Measurements from ENCODE around the gene PLSCR1.

Gene PLSCR1

DNA sequence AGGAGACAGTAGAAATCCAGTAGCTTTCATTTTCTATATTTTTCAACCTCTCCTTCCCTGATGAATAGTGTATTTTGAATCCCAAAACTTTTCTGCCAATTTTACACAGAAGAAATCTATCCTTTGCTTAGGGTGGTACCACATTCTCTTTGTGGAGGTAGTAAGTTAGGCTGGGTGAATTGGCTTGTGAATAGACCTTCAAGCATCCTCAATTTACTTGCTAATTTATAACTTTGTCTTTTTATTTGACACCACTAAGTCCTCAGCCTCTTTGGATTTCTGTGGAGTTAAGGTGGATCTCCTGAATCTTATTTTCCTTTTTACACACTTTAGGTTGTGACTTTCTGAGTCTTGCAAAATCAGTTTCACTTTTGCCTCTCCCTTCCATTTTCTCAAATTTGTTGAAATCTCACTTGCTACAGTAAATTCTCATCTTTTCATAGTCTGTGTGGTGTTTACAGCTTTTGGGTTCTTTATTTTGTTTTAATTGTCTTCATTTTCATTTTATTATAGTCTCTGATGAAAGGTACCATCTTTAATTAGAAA lies 5.7 kb upstream of the PLSCR1 start:
- H3K4me3 ChIP-seq (ENCODE audit: low read length) = no peak overlapping the region
- no peaks in the 10 kb centered on the region for H3K9me3 ChIP-seq (ENCODE audit: control insufficient read depth, insufficient read depth, low read length)
- H3K27me3 ChIP-seq (ENCODE audit: control insufficient read depth, insufficient read depth, low read length) = no peaks in the 10 kb centered on the region
- DNase-seq (ENCODE audit: low read depth, low spot score) = no peak
- no peaks in the 10 kb centered on the region for H3K36me3 ChIP-seq (ENCODE audit: control insufficient read depth, insufficient read depth, low read length)
- no peak overlapping the region for H3K27ac ChIP-seq (ENCODE audit: low read length)
- H3K4me1 ChIP-seq (ENCODE audit: control insufficient read depth, insufficient read depth, low read length) = no peaks in the 10 kb centered on the region

GRCh38 chr3:146547235-146547835 lies 2.9 kb upstream of the PLSCR1 start:
- H3K4me3 ChIP-seq (ENCODE audit: low read length) = no peak overlapping the region
- H3K4me1 ChIP-seq (ENCODE audit: control insufficient read depth, insufficient read depth, low read length) = no peaks in the 10 kb centered on the region
- H3K27me3 ChIP-seq (ENCODE audit: control insufficient read depth, insufficient read depth, low read length) = no peaks in the 10 kb centered on the region
- no peak overlapping the region for H3K27ac ChIP-seq (ENCODE audit: low read length)
- no peak for DNase-seq (ENCODE audit: low read depth, low spot score)
- H3K9me3 ChIP-seq (ENCODE audit: control insufficient read depth, insufficient read depth, low read length) = no peaks in the 10 kb centered on the region
- H3K36me3 ChIP-seq (ENCODE audit: control insufficient read depth, insufficient read depth, low read length) = no peaks in the 10 kb centered on the region

- no peak overlapping the region for H3K27ac ChIP-seq (ENCODE audit: low read length)
- no peak for DNase-seq (ENCODE audit: low read depth, low spot score)
- no CpG with 5 or more reads among the region's 1 CpG for WGBS (ENCODE audit: insufficient coverage, insufficient read length)
- no peaks in the 10 kb centered on the region for H3K36me3 ChIP-seq (ENCODE audit: control insufficient read depth, insufficient read depth, low read length)
- no peaks in the 10 kb centered on the region for H3K27me3 ChIP-seq (ENCODE audit: control insufficient read depth, insufficient read depth, low read length)
- H3K9me3 ChIP-seq (ENCODE audit: control insufficient read depth, insufficient read depth, low read length) = no peaks in the 10 kb centered on the region
- H3K4me3 ChIP-seq (ENCODE audit: low read length) = no peak overlapping the region
- H3K4me1 ChIP-seq (ENCODE audit: control insufficient read depth, insufficient read depth, low read length) = peaks cover 2% of the 10 kb centered on the region; the same call in 1 of the 2 replicates
These were observed 2.1 kb upstream of the PLSCR1 start for GRCh38 chr3:146546366-146546965.

GRCh38 chr3:146544929-146545528 lies 622 bp upstream of the PLSCR1 start:
- WGBS (ENCODE audit: insufficient coverage, insufficient read length) = no CpG with 5 or more reads among the region's 8 CpGs
- peak overlapping the region; percentile 71; the same call in 1 of the 2 replicates for H3K4me3 ChIP-seq (ENCODE audit: low read length)
- no peaks in the 10 kb centered on the region for H3K27me3 ChIP-seq (ENCODE audit: control insufficient read depth, insufficient read depth, low read length)
- DNase-seq (ENCODE audit: low read depth, low spot score) = no peak
- no peaks in the 10 kb centered on the region for H3K9me3 ChIP-seq (ENCODE audit: control insufficient read depth, insufficient read depth, low read length)
- peaks cover 2% of the 10 kb centered on the region; the same call in 1 of the 2 replicates for H3K4me1 ChIP-seq (ENCODE audit: control insufficient read depth, insufficient read depth, low read length)
- no peaks in the 10 kb centered on the region for H3K36me3 ChIP-seq (ENCODE audit: control insufficient read depth, insufficient read depth, low read length)
- no peak overlapping the region for H3K27ac ChIP-seq (ENCODE audit: low read length)

DNA sequence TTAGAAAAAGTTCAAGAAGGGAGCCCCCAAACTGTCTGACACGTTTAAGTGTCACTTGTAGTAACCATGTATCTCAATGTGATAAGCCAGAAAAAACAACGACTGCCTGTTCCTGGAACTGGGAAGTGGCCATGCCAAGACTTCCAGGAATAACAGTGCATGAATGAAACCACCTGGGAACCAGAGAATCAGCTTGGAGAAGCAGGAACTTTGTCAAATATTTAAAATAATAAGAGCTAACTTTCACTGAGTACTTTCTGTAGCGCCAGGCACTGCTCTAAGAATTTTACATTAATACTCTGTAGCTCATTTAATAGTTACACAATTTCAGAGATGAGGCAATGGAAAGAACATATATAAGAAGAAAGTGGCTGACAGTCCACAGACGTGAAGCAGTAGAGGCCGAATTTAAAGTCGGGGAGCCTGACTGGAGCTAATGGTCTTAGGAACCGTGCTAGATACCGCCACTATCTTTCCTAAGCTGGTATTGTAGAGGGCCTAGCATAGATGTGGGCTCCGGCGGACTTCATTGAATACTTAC lies 876 bp downstream of the PLSCR1 start:
- no CpG with 5 or more reads among the region's 10 CpGs for WGBS (ENCODE audit: insufficient coverage, insufficient read length)
- peaks cover 2% of the 10 kb centered on the region; the same call in 1 of the 2 replicates for H3K4me1 ChIP-seq (ENCODE audit: control insufficient read depth, insufficient read depth, low read length)
- H3K4me3 ChIP-seq (ENCODE audit: low read length) = peak overlapping the region; percentile 71; the same call in 1 of the 2 replicates
- no peaks in the 10 kb centered on the region; the same call in 1 of the 2 replicates for H3K9me3 ChIP-seq (ENCODE audit: control insufficient read depth, insufficient read depth, low read length)
- H3K27ac ChIP-seq (ENCODE audit: low read length) = no peak overlapping the region
- no peak for DNase-seq (ENCODE audit: low read depth, low spot score)
- H3K36me3 ChIP-seq (ENCODE audit: control insufficient read depth, insufficient read depth, low read length) = peaks cover 4% of the 10 kb centered on the region; the same call in 1 of the 2 replicates
- no peaks in the 10 kb centered on the region for H3K27me3 ChIP-seq (ENCODE audit: control insufficient read depth, insufficient read depth, low read length)

DNA sequence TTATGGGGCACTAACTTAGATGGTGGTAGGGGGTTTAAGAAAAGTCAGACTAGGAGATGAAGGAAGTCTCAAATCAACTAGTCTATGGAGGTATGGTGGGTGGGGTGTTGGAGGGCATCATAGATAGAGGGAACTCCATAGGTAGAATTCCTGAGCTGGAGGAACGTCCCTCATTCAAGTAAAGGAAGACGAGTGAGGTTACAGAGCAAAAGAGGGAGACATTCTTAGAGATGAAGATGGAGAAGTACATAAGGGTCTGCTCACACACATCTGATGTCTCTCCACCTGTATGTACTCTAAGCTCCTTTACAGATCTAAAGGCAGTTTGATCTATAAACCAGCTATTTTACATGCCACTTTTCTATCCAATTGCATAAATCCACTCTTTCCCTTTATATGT lies 1.4 kb downstream of the PLSCR1 start:
- Histone ChIP-seq H3K27me3 (ENCODE audit: control insufficient read depth, insufficient read depth, low read length) (no peaks in the 10 kb centered on the region), H3K4me1 (ENCODE audit: control insufficient read depth, insufficient read depth, low read length) (peaks cover 2% of the 10 kb centered on the region; the same call in 1 of the 2 replicates), H3K27ac (ENCODE audit: low read length) (no peak overlapping the region), H3K4me3 (ENCODE audit: low read length) (no peak overlapping the region; the same call in 1 of the 2 replicates), H3K9me3 (ENCODE audit: control insufficient read depth, insufficient read depth, low read length) (no peaks in the 10 kb centered on the region; the same call in 1 of the 2 replicates), H3K36me3 (ENCODE audit: control insufficient read depth, insufficient read depth, low read length) (peaks cover 4% of the 10 kb centered on the region; the same call in 1 of the 2 replicates)
- WGBS (ENCODE audit: insufficient coverage, insufficient read length) = no CpG with 5 or more reads among the region's 2 CpGs
- DNase-seq (ENCODE audit: low read depth, low spot score) = no peak

GRCh38 chr3:146542179-146542578 lies 2.2 kb downstream of the PLSCR1 start:
- no peaks in the 10 kb centered on the region; the same call in 1 of the 2 replicates for H3K9me3 ChIP-seq (ENCODE audit: control insufficient read depth, insufficient read depth, low read length)
- H3K27ac ChIP-seq (ENCODE audit: low read length) = no peak overlapping the region
- no peak for DNase-seq (ENCODE audit: low read depth, low spot score)
- no peaks in the 10 kb centered on the region for H3K27me3 ChIP-seq (ENCODE audit: control insufficient read depth, insufficient read depth, low read length)
- H3K4me3 ChIP-seq (ENCODE audit: low read length) = no peak overlapping the region
- WGBS (ENCODE audit: insufficient coverage, insufficient read length) = no CpG with 5 or more reads among the region's 2 CpGs
- H3K36me3 ChIP-seq (ENCODE audit: control insufficient read depth, insufficient read depth, low read length) = peaks cover 4% of the 10 kb centered on the region; the same call in 1 of the 2 replicates
- peaks cover 2% of the 10 kb centered on the region; the same call in 1 of the 2 replicates for H3K4me1 ChIP-seq (ENCODE audit: control insufficient read depth, insufficient read depth, low read length)

- no peaks in the 10 kb centered on the region for H3K27me3 ChIP-seq (ENCODE audit: control insufficient read depth, insufficient read depth, low read length)
- WGBS (ENCODE audit: insufficient coverage, insufficient read length) = no CpG with 5 or more reads among the region's 1 CpG
- no peaks in the 10 kb centered on the region; the same call in 1 of the 2 replicates for H3K9me3 ChIP-seq (ENCODE audit: control insufficient read depth, insufficient read depth, low read length)
- no peak overlapping the region for H3K27ac ChIP-seq (ENCODE audit: low read length)
- no peak for DNase-seq (ENCODE audit: low read depth, low spot score)
- H3K36me3 ChIP-seq (ENCODE audit: control insufficient read depth, insufficient read depth, low read length) = peaks cover 4% of the 10 kb centered on the region; the same call in 1 of the 2 replicates
- H3K4me3 ChIP-seq (ENCODE audit: low read length) = no peak overlapping the region
- peaks cover 2% of the 10 kb centered on the region; the same call in 1 of the 2 replicates for H3K4me1 ChIP-seq (ENCODE audit: control insufficient read depth, insufficient read depth, low read length)
These were observed 3.4 kb downstream of the PLSCR1 start for GRCh38 chr3:146540978-146541377.

DNA sequence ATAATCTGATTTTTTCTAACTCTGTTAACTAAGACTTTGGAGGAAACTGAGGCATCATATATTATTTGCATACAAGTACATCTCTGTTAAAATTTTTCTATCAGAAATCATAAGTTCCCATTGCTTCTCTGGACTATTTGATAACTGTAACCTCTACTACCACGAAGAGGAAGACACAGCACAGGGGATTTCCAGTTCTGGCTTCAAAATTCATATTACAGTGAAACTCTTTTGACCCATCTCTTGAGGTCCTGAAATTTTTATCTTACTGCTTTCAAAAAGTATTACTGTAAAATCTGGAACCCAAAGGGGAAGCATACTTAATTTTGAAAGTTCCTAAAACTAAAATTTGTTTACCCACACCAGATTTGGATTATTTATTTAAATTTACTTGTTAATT lies 4.2 kb downstream of the PLSCR1 start:
- WGBS (ENCODE audit: insufficient coverage, insufficient read length) = no CpG with 5 or more reads among the region's 1 CpG
- Histone ChIP-seq H3K9me3 (ENCODE audit: control insufficient read depth, insufficient read depth, low read length) (no peaks in the 10 kb centered on the region; the same call in 1 of the 2 replicates), H3K4me1 (ENCODE audit: control insufficient read depth, insufficient read depth, low read length) (peaks cover 2% of the 10 kb centered on the region; the same call in 1 of the 2 replicates), H3K27ac (ENCODE audit: low read length) (no peak overlapping the region), H3K4me3 (ENCODE audit: low read length) (no peak overlapping the region), H3K27me3 (ENCODE audit: control insufficient read depth, insufficient read depth, low read length) (no peaks in the 10 kb centered on the region), H3K36me3 (ENCODE audit: control insufficient read depth, insufficient read depth, low read length) (peaks cover 4% of the 10 kb centered on the region; the same call in 1 of the 2 replicates)
- no peak for DNase-seq (ENCODE audit: low read depth, low spot score)

- DNase-seq (ENCODE audit: low read depth, low spot score) = no peak
- WGBS (ENCODE audit: insufficient coverage, insufficient read length) = no CpG with 5 or more reads among the region's 3 CpGs
- Histone ChIP-seq H3K27me3 (ENCODE audit: control insufficient read depth, insufficient read depth, low read length) (no peaks in the 10 kb centered on the region), H3K36me3 (ENCODE audit: control insufficient read depth, insufficient read depth, low read length) (peaks cover 4% of the 10 kb centered on the region; the same call in 1 of the 2 replicates), H3K9me3 (ENCODE audit: control insufficient read depth, insufficient read depth, low read length) (no peaks in the 10 kb centered on the region; the same call in 1 of the 2 replicates), H3K4me3 (ENCODE audit: low read length) (no peak overlapping the region), H3K4me1 (ENCODE audit: control insufficient read depth, insufficient read depth, low read length) (peaks cover 4% of the 10 kb centered on the region; the same call in 1 of the 2 replicates), H3K27ac (ENCODE audit: low read length) (no peak overlapping the region)
These were observed 5.1 kb downstream of the PLSCR1 start for GRCh38 chr3:146539315-146539714.

Data from iPS DF 6.9 (cell line).